OCI-LY3 (cell line): ENCODE measurements around the gene GRAMD2A.

Experiments
- EZH2phosphoT487 ChIP-seq: fragments of 200-600 bp; shearing (Covaris generic); IDR thresholded peaks from 2 replicates; pipeline ENCODE4 v1.6.1; 2018; ENCODE audit warnings: antibody characterized with exemption, mixed run types, low read depth
- TF ChIP-seq, protein P1 (sequence below): fragments of 200-600, 300-600 bp; sonication (generic); IDR thresholded peaks from 2 replicates; pipeline ENCODE4 v1.5.1; 2014; ENCODE audit warnings: antibody characterized with exemption, low read length, low read depth

DNA sequence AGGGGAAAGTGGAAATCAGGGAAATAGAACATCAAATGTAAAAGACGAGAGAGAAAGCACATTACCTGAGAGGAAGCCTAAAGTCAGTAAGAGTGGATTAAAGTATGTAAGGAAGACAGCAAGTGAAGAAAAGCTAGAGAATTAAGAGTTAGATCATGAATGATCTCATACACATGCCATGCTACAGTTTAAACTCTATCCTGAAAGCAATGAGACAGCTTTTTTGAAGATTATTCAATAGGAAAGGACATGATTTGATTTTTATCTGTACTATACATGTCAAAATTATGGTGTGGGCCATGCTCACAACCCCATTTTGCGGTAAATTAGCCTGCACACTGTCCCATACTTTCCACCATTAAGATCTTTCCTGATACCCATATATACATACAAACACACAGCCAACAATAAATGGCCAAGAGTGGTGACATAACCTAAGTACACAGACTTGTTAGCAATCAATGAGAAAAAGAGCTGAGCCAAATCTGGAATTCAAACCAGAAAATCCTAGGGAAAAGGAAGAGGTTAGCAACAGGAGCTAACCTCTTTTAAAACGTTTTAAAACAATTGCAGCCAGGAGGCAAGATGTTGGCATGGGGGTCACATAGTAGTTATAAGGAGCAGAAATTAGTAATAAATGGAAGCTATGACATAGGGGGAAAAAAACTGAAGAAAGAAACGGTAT lies 84.1 kb downstream of the GRAMD2A start:
- TF ChIP-seq, protein P1, sequence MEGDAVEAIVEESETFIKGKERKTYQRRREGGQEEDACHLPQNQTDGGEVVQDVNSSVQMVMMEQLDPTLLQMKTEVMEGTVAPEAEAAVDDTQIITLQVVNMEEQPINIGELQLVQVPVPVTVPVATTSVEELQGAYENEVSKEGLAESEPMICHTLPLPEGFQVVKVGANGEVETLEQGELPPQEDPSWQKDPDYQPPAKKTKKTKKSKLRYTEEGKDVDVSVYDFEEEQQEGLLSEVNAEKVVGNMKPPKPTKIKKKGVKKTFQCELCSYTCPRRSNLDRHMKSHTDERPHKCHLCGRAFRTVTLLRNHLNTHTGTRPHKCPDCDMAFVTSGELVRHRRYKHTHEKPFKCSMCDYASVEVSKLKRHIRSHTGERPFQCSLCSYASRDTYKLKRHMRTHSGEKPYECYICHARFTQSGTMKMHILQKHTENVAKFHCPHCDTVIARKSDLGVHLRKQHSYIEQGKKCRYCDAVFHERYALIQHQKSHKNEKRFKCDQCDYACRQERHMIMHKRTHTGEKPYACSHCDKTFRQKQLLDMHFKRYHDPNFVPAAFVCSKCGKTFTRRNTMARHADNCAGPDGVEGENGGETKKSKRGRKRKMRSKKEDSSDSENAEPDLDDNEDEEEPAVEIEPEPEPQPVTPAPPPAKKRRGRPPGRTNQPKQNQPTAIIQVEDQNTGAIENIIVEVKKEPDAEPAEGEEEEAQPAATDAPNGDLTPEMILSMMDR: no peak
- TF ChIP-seq EZH2phosphoT487: no peak
